HEK293T (cell line): ENCODE results near the gene FAM174B.

ENCODE experiments used
- CTCF ChIA-PET: fragments of 350-600 bp; formaldehyde crosslinking; extraction: SDS; loops from one replicate; lab custom pipeline; 2021; ENCODE audit warnings: antibody characterized with exemption, inconsistent platforms; lab: Yijun Ruan, JAX
- POLR2A ChIA-PET: fragments of 350-600 bp; formaldehyde crosslinking; extraction: SDS; loops from one replicate; lab custom pipeline; 2020; ENCODE audit warnings: antibody characterized with exemption, inconsistent platforms; lab: Yijun Ruan, JAX
- DNase-seq: peaks from one replicate; pipeline ENCODE4 v3.0.0; 2012; ENCODE audit warnings: mixed read lengths; ENCODE audit errors: extremely low spot score
- ARNT ChIP-seq: fragments of 450-650 bp; IDR thresholded peaks from 2 replicates; pipeline ENCODE4 v1.6.1; 2017; ENCODE audit warnings: mild to moderate bottlenecking
- BHLHE40 ChIP-seq: fragments of 450-650 bp; IDR thresholded peaks from 2 replicates; pipeline ENCODE4 v1.6.1; 2016; ENCODE audit warnings: mild to moderate bottlenecking, moderate library complexity, borderline replicate concordance
- CTBP1 ChIP-seq: fragments of 450-650 bp; IDR thresholded peaks from 2 replicates; pipeline ENCODE4 v1.6.1; 2016; ENCODE audit warnings: borderline replicate concordance
- ELF4 ChIP-seq: fragments of 450-650 bp; IDR thresholded peaks from 2 replicates; pipeline ENCODE4 v1.6.1; 2017; ENCODE audit warnings: antibody characterized with exemption
- FOXA1 ChIP-seq: fragments of 450-650 bp; IDR thresholded peaks from 2 replicates; pipeline ENCODE4 v1.6.1; 2016; ENCODE audit warnings: mild to moderate bottlenecking
- FOXK2 ChIP-seq: fragments of 450-650 bp; IDR thresholded peaks from 2 replicates; pipeline ENCODE4 v1.6.1; 2016; ENCODE audit warnings: mild to moderate bottlenecking
- FOXM1 ChIP-seq: fragments of 450-650 bp; IDR thresholded peaks from 2 replicates; pipeline ENCODE4 v1.6.1; 2017; ENCODE audit warnings: mild to moderate bottlenecking, borderline replicate concordance
- HDGF ChIP-seq: fragments of 450-650 bp; IDR thresholded peaks from 2 replicates; pipeline ENCODE4 v1.6.1; 2017; ENCODE audit warnings: antibody characterized with exemption, borderline replicate concordance
- L3MBTL2 ChIP-seq: fragments of 450-650 bp; conservative IDR thresholded peaks from 2 replicates; pipeline ENCODE4 v1.6.1; 2016; ENCODE audit warnings: mild to moderate bottlenecking
- LEF1 ChIP-seq: fragments of 450-650 bp; IDR thresholded peaks from 2 replicates; pipeline ENCODE4 v1.6.1; 2017; ENCODE audit warnings: mild to moderate bottlenecking, borderline replicate concordance
- NFRKB ChIP-seq: fragments of 450-650 bp; IDR thresholded peaks from 2 replicates; pipeline ENCODE4 v1.6.1; 2016; ENCODE audit warnings: mild to moderate bottlenecking, moderate library complexity
- SP1 ChIP-seq: fragments of 450-650 bp; IDR thresholded peaks from 2 replicates; pipeline ENCODE4 v1.6.1; 2017
- SUZ12 ChIP-seq: fragments of 450-650 bp; IDR thresholded peaks from 2 replicates; pipeline ENCODE4 v1.6.1; 2016; ENCODE audit warnings: mild to moderate bottlenecking
- TARDBP ChIP-seq: fragments of 450-650 bp; IDR thresholded peaks from 2 replicates; pipeline ENCODE4 v1.6.1; 2016
- ZNF384 ChIP-seq: fragments of 450-650 bp; IDR thresholded peaks from 2 replicates; pipeline ENCODE4 v1.6.1; 2016
- TF ChIP-seq, protein P1 (sequence below): fragments of 450-650 bp; IDR thresholded peaks from 2 replicates; pipeline ENCODE4 v1.6.1; 2016

The FAM174B gene

GRCh38 chr15:92603743-92604470, 51.7 kb downstream of the FAM174B start:
- ChIA-PET POLR2A (no interaction called here), CTCF (no interaction called here)
- TF ChIP-seq FOXM1 (no peak), SP1 (no peak), TARDBP (no peak), L3MBTL2 (no peak), SUZ12 (no peak), FOXA1 (no peak), ELF4 (no peak)
- TF ChIP-seq, protein P1, sequence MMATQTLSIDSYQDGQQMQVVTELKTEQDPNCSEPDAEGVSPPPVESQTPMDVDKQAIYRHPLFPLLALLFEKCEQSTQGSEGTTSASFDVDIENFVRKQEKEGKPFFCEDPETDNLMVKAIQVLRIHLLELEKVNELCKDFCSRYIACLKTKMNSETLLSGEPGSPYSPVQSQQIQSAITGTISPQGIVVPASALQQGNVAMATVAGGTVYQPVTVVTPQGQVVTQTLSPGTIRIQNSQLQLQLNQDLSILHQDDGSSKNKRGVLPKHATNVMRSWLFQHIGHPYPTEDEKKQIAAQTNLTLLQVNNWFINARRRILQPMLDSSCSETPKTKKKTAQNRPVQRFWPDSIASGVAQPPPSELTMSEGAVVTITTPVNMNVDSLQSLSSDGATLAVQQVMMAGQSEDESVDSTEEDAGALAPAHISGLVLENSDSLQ, result no peak
- DNase-seq, result no peak

GRCh38 chr15:92603278-92603677, 52.3 kb downstream of the FAM174B start:
- no peak for TF ChIP-seq L3MBTL2
- ChIA-PET POLR2A (no interaction called here), CTCF (no interaction called here)

DNA sequence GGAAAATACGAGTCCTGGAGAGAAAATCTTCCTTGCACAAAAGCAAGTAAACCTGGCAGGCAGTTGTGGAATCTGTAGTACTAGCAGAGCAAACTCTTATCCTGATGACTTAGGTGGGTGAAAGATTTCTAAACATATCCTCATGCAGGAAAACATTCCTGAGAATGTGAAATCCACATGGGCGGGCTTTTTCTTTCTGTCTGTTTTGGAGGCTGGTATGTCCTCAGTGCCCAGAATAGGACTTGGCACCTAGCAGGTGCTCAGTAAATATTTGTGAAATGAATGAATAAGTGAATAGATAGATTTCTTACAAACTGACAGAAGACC, 53.3 kb downstream of the FAM174B start:
- POLR2A ChIA-PET, result no interaction called here

More at GRCh38 chr15:92603278-92603677, 52.3 kb downstream of the FAM174B start:
- DNase-seq, result no peak

DNA sequence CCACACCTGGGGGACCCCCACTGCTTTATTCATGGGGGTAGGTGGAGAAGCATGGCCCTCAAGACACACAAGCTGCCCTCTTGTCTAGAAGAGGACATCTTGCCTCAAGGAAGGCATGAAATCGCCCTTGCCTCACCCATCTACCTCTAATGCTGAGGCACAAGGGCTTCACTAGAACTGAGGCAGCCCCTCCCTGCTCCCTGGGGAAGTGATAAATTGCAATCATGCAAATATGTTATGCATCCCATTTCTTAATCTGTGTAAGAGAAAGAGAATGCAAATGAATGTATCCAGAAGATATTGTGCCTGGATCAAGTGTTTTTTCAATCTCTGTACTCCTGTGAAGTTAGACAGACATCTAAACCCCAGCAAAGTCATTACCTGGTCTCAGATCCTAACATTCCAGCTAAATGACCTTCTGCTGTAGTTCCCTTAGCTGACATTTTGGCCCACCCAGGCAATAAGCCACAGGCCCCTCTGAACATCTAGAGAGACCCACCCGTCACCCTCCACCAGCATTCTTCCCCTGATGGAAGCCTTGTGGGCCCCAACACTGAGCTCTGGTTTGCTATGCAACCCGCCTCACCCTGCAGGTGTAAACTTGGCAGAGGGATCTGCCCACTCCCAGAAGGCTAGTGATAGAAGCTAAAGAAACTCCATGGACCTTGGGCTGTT, 53.8 kb downstream of the FAM174B start:
- DNase-seq, result no peak
- TF ChIP-seq CTBP1 (no peak), NFRKB (no peak), HDGF (no peak)
- ChIA-PET POLR2A (no interaction called here), CTCF (interaction anchor here (1.0 kb wide), 1 partner anchor 44 kb away, joined by 3 read pairs; no protein-coding TSS in a partner anchor)

More for the DNA sequence above, 53.3 kb downstream of the FAM174B start:
- no peak for DNase-seq
- TF ChIP-seq SP1, result no peak
- TF ChIP-seq, protein P1, result no peak
- no peak for TF ChIP-seq CTBP1
- TF ChIP-seq ZNF384, result no peak
- TF ChIP-seq SUZ12, result no peak
- CTCF ChIA-PET, result interaction anchor here (1.0 kb wide), 1 partner anchor 45 kb away, joined by 3 read pairs; no protein-coding TSS in a partner anchor

- ChIA-PET CTCF (no interaction called here), POLR2A (no interaction called here)
- TF ChIP-seq HDGF (no peak), TARDBP (no peak), BHLHE40 (no peak), FOXA1 (no peak), ELF4 (no peak), LEF1 (no peak), SP1 (no peak), NFRKB (no peak), L3MBTL2 (no peak), FOXM1 (no peak), CTBP1 (no peak), FOXK2 (no peak), ZNF384 (no peak), SUZ12 (no peak), ARNT (no peak)
- TF ChIP-seq, protein P1, result no peak
- no peak for DNase-seq
Observed at GRCh38 chr15:92600856-92601255, 54.7 kb downstream of the FAM174B start.

GRCh38 chr15:92599394-92599970, 56.1 kb downstream of the FAM174B start:
- CTCF ChIA-PET, result interaction anchor here (0.8 kb wide), 1 partner anchor 115 kb away, joined by 3 read pairs; no protein-coding TSS in a partner anchor
- POLR2A ChIA-PET, result no interaction called here

More at GRCh38 chr15:92599394-92599970, 56.1 kb downstream of the FAM174B start:
- TF ChIP-seq LEF1 (no peak), FOXM1 (no peak), ZNF384 (no peak), HDGF (no peak), FOXA1 (no peak), SUZ12 (no peak), FOXK2 (no peak), CTBP1 (no peak), SP1 (no peak), ELF4 (no peak)
- no peak for DNase-seq
